ENCODE measurements around the gene DHRS2.

- TF ChIP-seq, protein P1, sequence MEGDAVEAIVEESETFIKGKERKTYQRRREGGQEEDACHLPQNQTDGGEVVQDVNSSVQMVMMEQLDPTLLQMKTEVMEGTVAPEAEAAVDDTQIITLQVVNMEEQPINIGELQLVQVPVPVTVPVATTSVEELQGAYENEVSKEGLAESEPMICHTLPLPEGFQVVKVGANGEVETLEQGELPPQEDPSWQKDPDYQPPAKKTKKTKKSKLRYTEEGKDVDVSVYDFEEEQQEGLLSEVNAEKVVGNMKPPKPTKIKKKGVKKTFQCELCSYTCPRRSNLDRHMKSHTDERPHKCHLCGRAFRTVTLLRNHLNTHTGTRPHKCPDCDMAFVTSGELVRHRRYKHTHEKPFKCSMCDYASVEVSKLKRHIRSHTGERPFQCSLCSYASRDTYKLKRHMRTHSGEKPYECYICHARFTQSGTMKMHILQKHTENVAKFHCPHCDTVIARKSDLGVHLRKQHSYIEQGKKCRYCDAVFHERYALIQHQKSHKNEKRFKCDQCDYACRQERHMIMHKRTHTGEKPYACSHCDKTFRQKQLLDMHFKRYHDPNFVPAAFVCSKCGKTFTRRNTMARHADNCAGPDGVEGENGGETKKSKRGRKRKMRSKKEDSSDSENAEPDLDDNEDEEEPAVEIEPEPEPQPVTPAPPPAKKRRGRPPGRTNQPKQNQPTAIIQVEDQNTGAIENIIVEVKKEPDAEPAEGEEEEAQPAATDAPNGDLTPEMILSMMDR (IDR thresholded peaks at IDR 0.05): peak; percentile 87 to 97 (median 96)
- no peak for TF ChIP-seq POLR2A (IDR thresholded peaks at IDR 0.05)
Measured at GRCh38 chr14:23631702-23632460, 4.3 kb upstream of the DHRS2 start.

Data from right lobe of liver (tissue), 4 donors.